Measurements from ENCODE around the gene PDE7B.

The PDE7B gene

GRCh38 chr6:135910790-135911618 is 59.5 kb downstream of the PDE7B start:
- no peaks in the 10 kb centered on the region for H3K9me3 ChIP-seq (ENCODE audit: insufficient read depth, low read depth, low read length)
- H2AFZ ChIP-seq (ENCODE audit: low read length): no peak overlapping the region
- H3K36me3 ChIP-seq (ENCODE audit: insufficient read depth, low read length): no peaks in the 10 kb centered on the region
- no peak overlapping the region for H3K4me2 ChIP-seq (ENCODE audit: low read depth, low read length, poor library complexity, severe bottlenecking)
- no peaks in the 10 kb centered on the region for H3F3A ChIP-seq (ENCODE audit: low read depth)
- H3K9me2 ChIP-seq (replicated peaks; ENCODE audit: low read depth, low read length): no peaks in the 10 kb centered on the region
- no peak overlapping the region for H3K4me3 ChIP-seq (ENCODE audit: low read length, poor library complexity, severe bottlenecking)
- H3K79me2 ChIP-seq (ENCODE audit: insufficient read depth, low read length): no peaks in the 10 kb centered on the region
- H3K4me1 ChIP-seq (ENCODE audit: insufficient read depth, low read length, poor library complexity, severe bottlenecking): no peaks in the 10 kb centered on the region
- no peak for TF ChIP-seq EZH2phosphoT487 (IDR thresholded peaks at IDR 0.05; ENCODE audit: borderline replicate concordance)
- TF ChIP-seq CTCF (conservative IDR thresholded peaks at IDR 0.05; ENCODE audit: low read length): no peak
- H3K9ac ChIP-seq (ENCODE audit: low read depth, low read length, poor library complexity, severe bottlenecking): no peak overlapping the region
- H3K27me3 ChIP-seq (ENCODE audit: insufficient read depth, low read length, poor library complexity, severe bottlenecking): no peaks in the 10 kb centered on the region
- H4K20me1 ChIP-seq (ENCODE audit: insufficient read depth, low read length, poor library complexity, severe bottlenecking): no peaks in the 10 kb centered on the region

GRCh38 chr6:135913785-135914184 is 62.3 kb downstream of the PDE7B start:
- Histone ChIP-seq H3K9me3 (ENCODE audit: insufficient read depth, low read depth, low read length) (no peaks in the 10 kb centered on the region), H4K20me1 (ENCODE audit: insufficient read depth, low read length, poor library complexity, severe bottlenecking) (no peaks in the 10 kb centered on the region), H3K9me2 (replicated peaks; ENCODE audit: low read depth, low read length) (no peaks in the 10 kb centered on the region), H3K79me2 (ENCODE audit: insufficient read depth, low read length) (no peaks in the 10 kb centered on the region), H3K27me3 (ENCODE audit: insufficient read depth, low read length, poor library complexity, severe bottlenecking) (no peaks in the 10 kb centered on the region), H2AFZ (ENCODE audit: low read length) (no peak overlapping the region), H3K4me3 (ENCODE audit: low read length, poor library complexity, severe bottlenecking) (no peak overlapping the region), H3K4me1 (ENCODE audit: insufficient read depth, low read length, poor library complexity, severe bottlenecking) (no peaks in the 10 kb centered on the region), H3F3A (ENCODE audit: low read depth) (no peaks in the 10 kb centered on the region), H3K9ac (ENCODE audit: low read depth, low read length, poor library complexity, severe bottlenecking) (no peak overlapping the region), H3K36me3 (ENCODE audit: insufficient read depth, low read length) (no peaks in the 10 kb centered on the region), H3K4me2 (ENCODE audit: low read depth, low read length, poor library complexity, severe bottlenecking) (no peak overlapping the region)
- TF ChIP-seq EZH2phosphoT487 (IDR thresholded peaks at IDR 0.05; ENCODE audit: borderline replicate concordance): no peak
- TF ChIP-seq CTCF (conservative IDR thresholded peaks at IDR 0.05; ENCODE audit: low read length): no peak

- H4K20me1 ChIP-seq (ENCODE audit: insufficient read depth, low read length, poor library complexity, severe bottlenecking): no peaks in the 10 kb centered on the region
- H3F3A ChIP-seq (ENCODE audit: low read depth): no peaks in the 10 kb centered on the region
- TF ChIP-seq EZH2phosphoT487 (IDR thresholded peaks at IDR 0.05; ENCODE audit: borderline replicate concordance) (no peak), CTCF (conservative IDR thresholded peaks at IDR 0.05; ENCODE audit: low read length) (no peak)
- H3K9ac ChIP-seq (ENCODE audit: low read depth, low read length, poor library complexity, severe bottlenecking): no peak overlapping the region
- H3K79me2 ChIP-seq (ENCODE audit: insufficient read depth, low read length): no peaks in the 10 kb centered on the region
- no peaks in the 10 kb centered on the region for H3K9me2 ChIP-seq (replicated peaks; ENCODE audit: low read depth, low read length)
- H3K27me3 ChIP-seq (ENCODE audit: insufficient read depth, low read length, poor library complexity, severe bottlenecking): no peaks in the 10 kb centered on the region
- no peak overlapping the region for H3K4me2 ChIP-seq (ENCODE audit: low read depth, low read length, poor library complexity, severe bottlenecking)
- no peaks in the 10 kb centered on the region for H3K4me1 ChIP-seq (ENCODE audit: insufficient read depth, low read length, poor library complexity, severe bottlenecking)
- no peak overlapping the region for H3K4me3 ChIP-seq (ENCODE audit: low read length, poor library complexity, severe bottlenecking)
- no peaks in the 10 kb centered on the region for H3K36me3 ChIP-seq (ENCODE audit: insufficient read depth, low read length)
- no peak overlapping the region for H2AFZ ChIP-seq (ENCODE audit: low read length)
- no peaks in the 10 kb centered on the region for H3K9me3 ChIP-seq (ENCODE audit: insufficient read depth, low read depth, low read length)
Observed at GRCh38 chr6:135919026-135919425, 67.5 kb downstream of the PDE7B start.
